Muscle of leg (tissue), 11 donors: ENCODE results near the gene TAF6L. TPM values are rescaled to one million over a fixed set of nuclear protein-coding genes. Genes with fewer than 3 reads are reported as not detected.
"Not testable (repeated sequence)": the region's sequence is repeated elsewhere in the genome, so short reads cannot be mapped to it uniquely, and the experiment has no call there.

ENCODE experiments used
- DNase-seq: peaks from one replicate; pipeline ENCODE4 v3.0.0; 2013
- H3K27ac ChIP-seq: one replicate; pipeline ENCODE4 v1.5.1; 2013; ENCODE audit warnings: mild to moderate bottlenecking, low read length, control low read depth
- H3K27me3 ChIP-seq: one replicate; pipeline ENCODE4 v1.6.1; 2013; ENCODE audit warnings: low read length; ENCODE audit not compliant: control insufficient read depth, insufficient read depth
- H3K36me3 ChIP-seq: one replicate; pipeline ENCODE4 v1.6.1; 2013; ENCODE audit warnings: low read length; ENCODE audit not compliant: control insufficient read depth, insufficient read depth
- H3K4me1 ChIP-seq: one replicate; pipeline ENCODE4 v1.6.1; 2013; ENCODE audit warnings: low read length; ENCODE audit not compliant: control insufficient read depth, insufficient read depth
- H3K4me3 ChIP-seq: one replicate; pipeline ENCODE4 v1.5.1; 2013; ENCODE audit warnings: low read length, control low read depth
- H3K9me3 ChIP-seq: replicated peaks from 2 replicates; pipeline ENCODE4 v1.6.1; 2013; ENCODE audit warnings: low read depth, low read length; ENCODE audit not compliant: control insufficient read depth
- WGBS: methylation state at CpG from one replicate; pipeline ENCODE4 v1.1.5; 2013; ENCODE audit warnings: missing lambda C conversion rate; ENCODE audit not compliant: insufficient coverage; 5-methylcytosine and 5-hydroxymethylcytosine counted together
- polyA plus RNA-seq, 8 donors: library from polyadenylated mRNA; unstranded; fragments of 120-200 nt; gene quantifications; one replicate each; pipeline versions ENCODE4 v1.2.1 to v1.2.3, GENCODE V29; 2013; ENCODE audit warnings: inconsistent platforms in 1 of 8, low replicate concordance in 1 of 8; ENCODE audit not compliant: insufficient read length in 8 of 8, insufficient read depth in 1 of 8
- total RNA-seq: library from RNA; stranded (reverse); fragments of 120-200 nt; gene quantifications from one replicate; pipeline ENCODE4 v1.2.4, GENCODE V29; 2013

The TAF6L gene
- total and polyA plus RNA-seq, 9 donors, result 12.7 to 21.5 (median 17.2) TPM

DNA sequence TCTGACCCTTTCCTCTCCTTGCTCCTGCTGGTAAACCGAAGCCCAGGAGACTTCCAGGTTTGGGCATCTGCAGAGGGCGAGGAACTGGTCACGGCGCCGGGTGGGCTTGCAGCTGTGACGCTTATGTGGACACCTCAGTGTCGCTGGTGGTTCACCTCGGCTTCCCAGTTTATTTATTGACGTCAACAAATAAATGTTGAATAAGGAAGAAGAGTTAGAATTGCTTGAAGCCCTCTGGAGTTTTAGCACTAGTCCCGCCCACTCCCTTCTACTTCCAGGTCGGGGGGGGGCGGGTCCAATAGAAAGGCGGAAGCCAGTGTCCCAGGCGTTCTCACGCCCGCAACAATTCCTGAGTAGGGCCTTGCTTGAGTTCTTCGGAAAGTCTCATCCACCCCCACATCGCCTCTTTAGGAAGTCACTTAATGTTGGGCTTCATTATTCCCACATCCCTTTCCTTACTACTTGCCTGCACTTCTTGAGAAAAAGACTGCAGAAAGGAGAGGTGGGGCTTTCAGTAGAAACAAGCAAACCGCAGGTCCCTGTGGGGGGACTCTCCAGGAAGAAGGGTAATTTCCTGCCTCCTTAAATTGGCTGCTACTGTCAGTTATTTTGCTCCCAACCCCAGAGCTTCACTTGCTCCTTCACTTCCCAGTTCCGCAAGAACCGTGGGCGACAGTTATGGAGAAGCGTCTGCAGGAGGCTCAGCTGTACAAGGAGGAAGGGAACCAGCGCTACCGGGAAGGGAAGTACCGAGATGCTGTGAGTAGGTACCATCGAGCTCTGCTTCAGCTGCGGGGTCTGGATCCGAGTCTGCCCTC lies 42.8 kb upstream of the TAF6L start, which contains the start of gene TTC9C:
TTC9C (plus strand) TSS at position 316 of the 818 bp plus-strand sequence; CDS start at position 679, 363 bp downstream.
- Histone ChIP-seq H3K27ac (peak within 1 kb of the TSS; percentile 99), H3K36me3 (peaks cover 27% of the 10 kb centered on the region), H3K27me3 (no peaks in the 10 kb centered on the region), H3K4me3 (peak within 1 kb of the TSS; percentile 84), H3K4me1 (peaks cover 29% of the 10 kb centered on the region), H3K9me3 (no peaks in the 10 kb centered on the region)
- peak; percentile 96 for DNase-seq
- WGBS, result under 1% methylated on average over 17 of the region's 29 CpGs

DNA sequence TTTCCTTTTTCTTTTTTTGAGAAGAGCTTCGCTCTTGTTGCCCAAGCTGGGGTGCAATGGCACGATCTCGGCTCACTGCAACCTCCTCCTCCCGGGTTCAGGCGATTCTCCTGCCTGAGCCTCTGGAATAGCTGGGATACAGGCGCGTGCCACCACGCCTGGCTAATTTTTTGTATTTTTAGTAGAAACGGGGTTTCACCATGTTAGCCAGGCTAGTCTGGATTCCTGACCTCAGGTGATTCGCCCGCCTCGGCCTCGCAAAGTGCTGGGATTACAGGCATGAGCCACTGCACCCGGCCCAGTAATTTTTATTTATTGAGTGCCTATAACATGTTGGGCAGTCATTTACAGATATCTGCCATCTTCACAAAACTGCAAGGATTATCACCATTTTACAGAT lies 41.1 kb upstream of the TAF6L start:
- not testable (repeated sequence) for H3K27ac ChIP-seq

DNA sequence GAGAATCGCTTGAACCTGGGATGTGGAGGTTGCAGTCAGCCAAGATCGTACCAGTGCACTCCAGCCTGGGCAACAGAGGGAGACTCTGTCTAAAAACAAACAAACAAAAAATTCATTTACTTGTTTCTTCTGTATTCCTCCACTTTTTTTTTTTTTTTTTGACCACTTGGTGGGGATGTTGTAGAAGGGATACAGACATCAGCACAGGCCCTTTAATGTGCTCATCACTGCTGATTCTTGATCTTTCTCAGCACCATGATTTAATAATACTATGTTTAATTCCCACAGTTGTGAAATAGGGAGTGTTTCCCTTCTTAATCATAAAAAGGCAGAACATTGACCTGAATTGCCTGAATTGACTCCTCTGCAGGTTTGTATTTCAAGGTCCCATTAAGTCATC lies 38.4 kb upstream of the TAF6L start:
- H3K4me3 ChIP-seq, result no peak overlapping the region
- no peaks in the 10 kb centered on the region for H3K9me3 ChIP-seq
- DNase-seq, result peak; percentile 28
- peaks cover 19% of the 10 kb centered on the region for H3K4me1 ChIP-seq
- no CpG with 5 or more reads among the region's 2 CpGs for WGBS
- H3K27ac ChIP-seq, result no peak overlapping the region
- H3K36me3 ChIP-seq, result peaks cover 38% of the 10 kb centered on the region
- H3K27me3 ChIP-seq, result no peaks in the 10 kb centered on the region

More for the DNA sequence above, 41.1 kb upstream of the TAF6L start:
- H3K9me3 ChIP-seq, H3K27me3 ChIP-seq, DNase-seq: not testable (repeated sequence)
- peak overlapping the region; percentile 84 for H3K4me3 ChIP-seq
- 96% methylated on average over 4 of the region's 14 CpGs for WGBS
- peaks cover 24% of the 10 kb centered on the region for H3K4me1 ChIP-seq
- peaks cover 28% of the 10 kb centered on the region for H3K36me3 ChIP-seq

DNA sequence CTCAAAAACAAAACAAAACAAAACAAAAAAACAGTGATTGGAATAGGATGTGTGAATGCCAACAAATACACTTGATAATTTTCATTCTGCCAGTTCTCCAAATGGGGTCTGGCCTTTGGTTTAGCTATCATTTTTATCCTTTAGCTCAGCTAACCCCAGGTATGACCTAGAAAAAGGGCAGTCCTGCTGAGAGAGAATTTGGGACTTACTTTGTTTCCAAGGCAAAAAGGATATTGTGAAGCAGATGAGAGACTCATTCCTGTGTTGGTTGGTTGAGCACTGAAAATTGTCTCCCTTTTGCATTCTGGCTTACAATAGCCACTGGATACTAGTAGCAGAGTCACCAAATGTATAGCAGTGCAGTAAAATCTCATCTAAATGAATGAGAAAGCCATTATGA lies 34.0 kb upstream of the TAF6L start:
- no peak for DNase-seq
- Histone ChIP-seq H3K27ac (no peak overlapping the region), H3K4me3 (no peak overlapping the region), H3K4me1 (no peaks in the 10 kb centered on the region), H3K36me3 (peaks cover 50% of the 10 kb centered on the region), H3K27me3 (no peaks in the 10 kb centered on the region), H3K9me3 (no peaks in the 10 kb centered on the region)

DNA sequence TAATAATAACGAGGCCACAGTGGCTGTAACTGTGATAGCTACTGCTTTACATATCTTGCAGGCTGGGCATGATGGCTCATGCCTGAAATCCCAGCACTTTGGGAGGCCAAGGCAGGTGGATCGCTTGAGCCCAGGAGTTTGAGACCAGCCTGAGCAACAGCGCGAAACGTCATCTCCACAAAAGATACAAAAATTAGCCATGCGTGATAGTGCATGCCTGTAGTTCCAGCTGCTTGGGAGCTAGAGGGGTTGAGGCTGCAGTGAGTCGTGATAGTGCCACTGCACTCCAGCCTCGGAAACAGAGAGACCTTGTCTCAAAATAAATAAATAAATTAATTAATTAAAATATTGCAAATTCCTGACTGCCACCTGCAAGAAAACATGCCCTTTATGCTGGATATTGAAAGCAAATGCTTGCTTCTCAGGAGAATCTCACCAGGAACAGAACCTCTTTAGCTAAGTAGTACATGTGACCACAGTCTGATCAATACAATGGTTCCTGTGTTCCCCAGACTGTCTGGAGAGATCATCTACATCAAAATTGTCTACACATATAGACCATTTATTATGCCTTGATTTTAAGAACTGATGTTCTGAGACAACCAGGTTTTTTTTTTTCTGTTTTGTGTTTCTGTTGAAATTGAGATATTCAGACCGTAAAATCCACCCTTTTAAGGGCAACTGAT lies 23.6 kb upstream of the TAF6L start:
- H3K27me3 ChIP-seq, result no peaks in the 10 kb centered on the region
- no peak for DNase-seq
- peaks cover 2% of the 10 kb centered on the region for H3K4me1 ChIP-seq
- H3K27ac ChIP-seq, result no peak overlapping the region
- no peak overlapping the region for H3K4me3 ChIP-seq
- H3K36me3 ChIP-seq, result peaks cover 22% of the 10 kb centered on the region
- WGBS, result 93% methylated on average over 1 of the region's 9 CpGs
- no peaks in the 10 kb centered on the region for H3K9me3 ChIP-seq

DNA sequence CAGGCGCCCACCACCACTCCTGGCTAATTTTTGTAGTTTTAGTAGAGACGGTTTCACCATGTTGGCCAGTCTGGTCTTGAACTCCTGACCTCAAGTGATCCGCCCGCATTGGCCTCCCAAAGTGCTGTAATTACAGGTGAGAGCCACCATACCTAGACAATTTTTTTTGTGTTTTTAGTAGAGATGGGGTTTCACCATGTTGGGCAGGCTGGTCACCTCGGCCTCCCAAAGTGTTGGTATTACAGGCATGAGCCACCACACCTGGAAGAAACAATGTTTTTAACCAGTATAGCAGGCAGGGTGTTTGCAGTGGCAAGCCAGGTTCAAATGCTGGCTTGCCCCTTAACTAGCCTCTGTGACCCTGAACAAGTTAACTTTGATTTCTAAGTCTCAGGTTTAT lies 21.3 kb upstream of the TAF6L start:
- no CpG with 5 or more reads among the region's 5 CpGs for WGBS
- not testable (repeated sequence) for DNase-seq, H3K27ac ChIP-seq, H3K9me3 ChIP-seq, H3K4me3 ChIP-seq, H3K27me3 ChIP-seq
- Histone ChIP-seq H3K4me1 (peaks cover 15% of the 10 kb centered on the region), H3K36me3 (peaks cover 30% of the 10 kb centered on the region)

DNA sequence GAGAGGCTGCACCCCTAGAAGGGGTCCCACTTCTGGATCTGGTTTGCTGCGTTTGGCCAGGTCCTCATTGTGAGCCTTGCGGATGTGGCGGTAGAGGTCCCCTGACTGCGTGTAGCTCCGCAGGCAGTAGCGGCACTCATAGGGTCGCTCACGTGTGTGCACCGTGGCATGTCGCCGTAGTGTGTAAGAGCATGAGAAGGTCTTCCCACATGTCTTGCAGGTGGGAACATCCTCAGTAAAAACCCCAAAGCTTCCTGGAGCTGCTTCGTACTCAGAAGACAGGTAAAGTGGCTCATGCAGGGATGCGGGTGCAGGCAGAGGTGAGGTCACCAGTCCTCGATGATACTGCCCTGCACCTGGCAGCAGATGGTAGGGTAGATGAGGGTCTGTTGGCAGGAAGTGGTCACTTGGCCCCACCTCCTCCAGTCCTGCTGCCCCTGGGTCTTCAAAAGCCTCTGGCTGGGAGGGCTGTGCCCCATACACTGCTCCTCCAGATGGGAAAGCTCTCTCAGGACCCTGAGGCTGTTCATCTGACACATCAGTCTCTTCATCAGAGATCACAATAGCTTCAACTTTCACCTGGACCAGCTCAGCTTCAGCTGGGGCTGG lies 18.9 kb upstream of the TAF6L start:
- 93% methylated on average over 11 of the region's 14 CpGs for WGBS
- Histone ChIP-seq H3K9me3 (no peaks in the 10 kb centered on the region), H3K36me3 (peaks cover 26% of the 10 kb centered on the region), H3K4me1 (peaks cover 15% of the 10 kb centered on the region), H3K4me3 (no peak overlapping the region), H3K27ac (no peak overlapping the region), H3K27me3 (no peaks in the 10 kb centered on the region)
- no peak for DNase-seq

DNA sequence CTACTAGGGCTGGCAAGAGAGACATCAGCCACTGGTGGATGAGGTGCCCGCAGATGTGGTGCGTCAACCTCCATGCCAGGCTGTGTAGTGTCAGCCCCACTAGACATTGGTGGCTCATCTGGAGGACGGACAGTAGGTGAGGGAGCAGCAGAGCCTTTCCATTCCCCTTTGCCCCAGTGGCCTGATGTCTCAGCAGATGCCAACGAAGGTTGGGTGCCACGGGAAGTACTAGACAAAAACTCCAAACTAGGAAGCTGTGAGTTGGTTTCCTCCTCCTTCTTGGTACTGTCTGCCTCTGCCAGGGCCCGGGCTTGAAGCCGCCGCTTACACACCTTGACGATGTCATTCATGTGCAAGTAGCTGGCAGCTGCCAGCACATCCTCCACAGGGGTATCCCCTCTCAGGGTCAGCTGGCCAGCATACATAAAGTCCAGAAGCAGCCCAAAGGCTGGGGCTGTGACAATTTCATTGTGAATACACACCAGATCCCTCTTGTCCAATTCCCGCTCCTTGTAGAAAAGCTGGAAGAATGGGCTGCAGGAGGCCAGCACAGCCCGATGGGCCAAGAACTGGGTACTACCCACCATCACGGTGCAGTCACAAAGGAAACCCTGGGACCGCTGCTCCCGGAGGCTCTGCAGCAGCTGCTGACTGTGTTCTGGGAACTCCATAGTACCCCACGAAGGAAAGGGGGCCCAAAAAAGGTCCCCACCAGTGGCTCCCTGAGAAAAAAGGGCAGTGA lies 18.0 kb upstream of the TAF6L start:
- peaks cover 15% of the 10 kb centered on the region for H3K4me1 ChIP-seq
- no peaks in the 10 kb centered on the region for H3K9me3 ChIP-seq
- DNase-seq, result no peak
- H3K4me3 ChIP-seq, result peak overlapping the region; percentile 88
- H3K27me3 ChIP-seq, result no peaks in the 10 kb centered on the region
- peaks cover 26% of the 10 kb centered on the region for H3K36me3 ChIP-seq
- 88% methylated on average over 14 of the region's 15 CpGs for WGBS
- peak overlapping the region; percentile 96 for H3K27ac ChIP-seq

DNA sequence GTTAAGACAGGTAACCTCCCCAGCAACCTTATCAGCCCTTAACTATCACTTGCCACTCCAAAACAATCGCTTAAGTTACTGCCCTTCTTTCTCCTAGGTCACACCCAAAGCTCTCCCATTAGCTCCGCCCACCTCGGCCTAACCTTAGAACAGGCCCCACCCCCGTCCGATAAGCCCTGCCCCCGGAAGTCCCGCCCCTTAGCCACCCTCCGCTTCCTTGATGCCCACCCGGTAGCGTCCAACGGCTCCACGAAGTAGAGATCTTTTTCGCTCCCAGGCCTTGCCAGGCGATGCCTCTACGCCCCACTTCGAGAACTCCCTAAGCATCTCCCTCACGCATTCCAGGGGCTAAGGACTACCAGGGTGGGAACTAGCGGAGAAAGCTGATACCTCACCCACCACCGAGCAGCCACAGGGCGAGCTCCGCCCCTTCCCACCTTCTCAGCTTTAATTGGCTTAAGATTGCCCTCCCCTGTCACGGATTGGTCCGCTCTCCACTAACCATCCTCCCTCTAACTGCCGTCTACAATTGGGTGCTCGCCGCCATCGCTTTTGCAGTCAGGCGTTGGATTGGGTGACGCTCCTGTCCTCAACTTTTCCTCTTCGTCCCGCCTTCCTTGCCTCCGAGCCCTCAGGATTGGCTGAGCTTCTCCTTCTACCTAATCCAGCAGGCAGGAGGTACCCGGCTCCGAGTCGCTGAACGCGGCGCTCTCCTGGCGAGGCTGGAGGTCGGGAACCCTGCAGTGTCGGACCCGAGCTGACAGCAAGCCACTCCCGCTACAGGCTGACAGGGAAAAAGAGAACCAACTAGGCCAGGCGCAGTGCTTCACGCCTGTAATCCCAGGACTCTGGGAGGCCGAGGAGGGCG lies 17.2 kb upstream of the TAF6L start, which contains the start of gene ZBTB3:
ZBTB3 (minus strand) TSS at position 425 of the 868 bp plus-strand sequence. CDS start 496 bp downstream, outside the sequence.
- H3K36me3 ChIP-seq, result peaks cover 23% of the 10 kb centered on the region
- peak within 1 kb of the TSS; percentile 96 for H3K27ac ChIP-seq
- H3K4me3 ChIP-seq, result peak within 1 kb of the TSS; percentile 88
- peaks cover 15% of the 10 kb centered on the region for H3K4me1 ChIP-seq
- H3K27me3 ChIP-seq, result no peaks in the 10 kb centered on the region
- no peaks in the 10 kb centered on the region for H3K9me3 ChIP-seq
- peak; percentile 100 for DNase-seq
- 0% methylated on average over 45 of the region's 47 CpGs for WGBS
